ENCODE results near the gene CACNA1B.

Gene CACNA1B

GRCh38 chr9:137963525-137963924, 85.9 kb downstream of the CACNA1B start:
- H2BK15ac ChIP-seq (ENCODE audit: low read depth, poor library complexity, severe bottlenecking) = no peak overlapping the region
- no peaks in the 10 kb centered on the region for H3K79me1 ChIP-seq (replicated peaks; ENCODE audit: low read length, poor library complexity, severe bottlenecking)
- H2AFZ ChIP-seq (ENCODE audit: low read depth, low read length) = no peak overlapping the region
- no peak overlapping the region for H2BK12ac ChIP-seq (ENCODE audit: low read length in 2 of 2)
- no peak overlapping the region for H3K18ac ChIP-seq (ENCODE audit: low read depth in 1 of 2, low read length in 2 of 2)
- H3K9me3 ChIP-seq (ENCODE audit: control insufficient read depth, low read length) = peaks cover 10% of the 10 kb centered on the region
- no peak overlapping the region for H2BK5ac ChIP-seq (ENCODE audit: low read depth, low read length, poor library complexity, severe bottlenecking)
- no peak overlapping the region for H3K4ac ChIP-seq (ENCODE audit: low read depth in 1 of 2, low read length in 2 of 2)
- no peak overlapping the region for H4K8ac ChIP-seq (ENCODE audit: low read length)
- WGBS = 84% methylated on average over 6 of the region's 6 CpGs
- no peaks in the 10 kb centered on the region for H3K36me3 ChIP-seq (ENCODE audit: control insufficient read depth in 1 of 2, insufficient read depth in 2 of 2, low read depth in 1 of 2, low read length in 2 of 2)
- H3K27ac ChIP-seq (ENCODE audit: low read length, poor library complexity, severe bottlenecking) = no peak overlapping the region
- no peak overlapping the region for H4K91ac ChIP-seq (ENCODE audit: low read length)
- no peak overlapping the region for H2AK5ac ChIP-seq (ENCODE audit: low read length, severe bottlenecking)
- H3K27me3 ChIP-seq (ENCODE audit: control insufficient read depth in 1 of 2, insufficient read depth in 1 of 2, low read length in 2 of 2) = peaks cover 0 to 14% of the 10 kb centered on the region in 2 experiments
- H3K4me1 ChIP-seq (ENCODE audit: control insufficient read depth, insufficient read depth, low read depth, low read length) = no peaks in the 10 kb centered on the region
- H3K4me2 ChIP-seq (ENCODE audit: low read length, poor library complexity, severe bottlenecking) = no peak overlapping the region
- H2BK120ac ChIP-seq (ENCODE audit: low read depth, low read length) = no peak overlapping the region
- H3K14ac ChIP-seq (ENCODE audit: low read length in 2 of 2) = no peak overlapping the region
- DNase-seq = no peak
- H3K4me3 ChIP-seq (ENCODE audit: insufficient read depth in 1 of 2, low read depth in 1 of 2, low read length in 2 of 2) = no peak overlapping the region
- no peak overlapping the region for H3K23ac ChIP-seq (ENCODE audit: low read length in 2 of 2)
- H3K9ac ChIP-seq (ENCODE audit: low read length) = no peak overlapping the region

- Histone ChIP-seq H3K18ac (ENCODE audit: low read depth in 1 of 2, low read length in 2 of 2) (no peak overlapping the region), H3K27me3 (ENCODE audit: control insufficient read depth in 1 of 2, insufficient read depth in 1 of 2, low read length in 2 of 2) (peaks cover 0 to 22% of the 10 kb centered on the region in 2 experiments), H4K91ac (ENCODE audit: low read length) (no peak overlapping the region), H3K4ac (ENCODE audit: low read depth in 1 of 2, low read length in 2 of 2) (no peak overlapping the region), H3K79me1 (replicated peaks; ENCODE audit: low read length, poor library complexity, severe bottlenecking) (no peaks in the 10 kb centered on the region), H2BK12ac (ENCODE audit: low read length in 2 of 2) (no peak overlapping the region), H4K8ac (ENCODE audit: low read length) (no peak overlapping the region), H2BK15ac (ENCODE audit: low read depth, poor library complexity, severe bottlenecking) (no peak overlapping the region), H3K9me3 (ENCODE audit: control insufficient read depth, low read length) (peaks cover 10% of the 10 kb centered on the region), H3K23ac (ENCODE audit: low read length in 2 of 2) (no peak overlapping the region), H3K4me2 (ENCODE audit: low read length, poor library complexity, severe bottlenecking) (no peak overlapping the region), H3K4me1 (ENCODE audit: control insufficient read depth, insufficient read depth, low read depth, low read length) (no peaks in the 10 kb centered on the region), H3K14ac (ENCODE audit: low read length in 2 of 2) (no peak overlapping the region), H3K9ac (ENCODE audit: low read length) (no peak overlapping the region), H2BK5ac (ENCODE audit: low read depth, low read length, poor library complexity, severe bottlenecking) (no peak overlapping the region), H3K27ac (ENCODE audit: low read length, poor library complexity, severe bottlenecking) (no peak overlapping the region), H2BK120ac (ENCODE audit: low read depth, low read length) (no peak overlapping the region), H3K4me3 (ENCODE audit: insufficient read depth in 1 of 2, low read depth in 1 of 2, low read length in 2 of 2) (no peak overlapping the region), H2AK5ac (ENCODE audit: low read length, severe bottlenecking) (no peak overlapping the region), H2AFZ (ENCODE audit: low read depth, low read length) (no peak overlapping the region), H3K36me3 (ENCODE audit: control insufficient read depth in 1 of 2, insufficient read depth in 2 of 2, low read depth in 1 of 2, low read length in 2 of 2) (no peaks in the 10 kb centered on the region)
- WGBS = 82% methylated on average over 9 of the region's 9 CpGs
- no peak for DNase-seq
Measured at GRCh38 chr9:137965177-137965795, 87.7 kb downstream of the CACNA1B start.

GRCh38 chr9:137967280-137967953, 89.8 kb downstream of the CACNA1B start:
- H3K23ac ChIP-seq (ENCODE audit: low read length in 2 of 2) = no peak overlapping the region
- H3K9me3 ChIP-seq (ENCODE audit: control insufficient read depth, low read length) = peaks cover 10% of the 10 kb centered on the region
- H3K18ac ChIP-seq (ENCODE audit: low read depth in 1 of 2, low read length in 2 of 2) = no peak overlapping the region
- H3K36me3 ChIP-seq (ENCODE audit: control insufficient read depth in 1 of 2, insufficient read depth in 2 of 2, low read depth in 1 of 2, low read length in 2 of 2) = no peaks in the 10 kb centered on the region
- H4K8ac ChIP-seq (ENCODE audit: low read length) = no peak overlapping the region
- no peak overlapping the region for H3K4me2 ChIP-seq (ENCODE audit: low read length, poor library complexity, severe bottlenecking)
- H3K79me1 ChIP-seq (replicated peaks; ENCODE audit: low read length, poor library complexity, severe bottlenecking) = no peaks in the 10 kb centered on the region
- no peak overlapping the region for H3K4me3 ChIP-seq (ENCODE audit: insufficient read depth in 1 of 2, low read depth in 1 of 2, low read length in 2 of 2)
- H3K27me3 ChIP-seq (ENCODE audit: control insufficient read depth in 1 of 2, insufficient read depth in 1 of 2, low read length in 2 of 2) = peaks cover 0 to 22% of the 10 kb centered on the region in 2 experiments
- no peak overlapping the region for H2AFZ ChIP-seq (ENCODE audit: low read depth, low read length)
- H2BK5ac ChIP-seq (ENCODE audit: low read depth, low read length, poor library complexity, severe bottlenecking) = no peak overlapping the region
- H3K14ac ChIP-seq (ENCODE audit: low read length in 2 of 2) = no peak overlapping the region
- H3K27ac ChIP-seq (ENCODE audit: low read length, poor library complexity, severe bottlenecking) = no peak overlapping the region
- H2BK12ac ChIP-seq (ENCODE audit: low read length in 2 of 2) = no peak overlapping the region
- H2BK15ac ChIP-seq (ENCODE audit: low read depth, poor library complexity, severe bottlenecking) = no peak overlapping the region
- no peaks in the 10 kb centered on the region for H3K4me1 ChIP-seq (ENCODE audit: control insufficient read depth, insufficient read depth, low read depth, low read length)
- no peak for DNase-seq
- H4K91ac ChIP-seq (ENCODE audit: low read length) = no peak overlapping the region
- no peak overlapping the region for H2BK120ac ChIP-seq (ENCODE audit: low read depth, low read length)
- no peak overlapping the region for H3K4ac ChIP-seq (ENCODE audit: low read depth in 1 of 2, low read length in 2 of 2)
- H3K9ac ChIP-seq (ENCODE audit: low read length) = no peak overlapping the region
- no peak overlapping the region for H2AK5ac ChIP-seq (ENCODE audit: low read length, severe bottlenecking)
- WGBS = 82% methylated on average over 17 of the region's 17 CpGs

GRCh38 chr9:137968235-137968634, 90.7 kb downstream of the CACNA1B start:
- Histone ChIP-seq H3K4me2 (ENCODE audit: low read length, poor library complexity, severe bottlenecking) (no peak overlapping the region), H3K36me3 (ENCODE audit: control insufficient read depth in 1 of 2, insufficient read depth in 2 of 2, low read depth in 1 of 2, low read length in 2 of 2) (no peaks in the 10 kb centered on the region), H3K14ac (ENCODE audit: low read length in 2 of 2) (no peak overlapping the region), H2BK5ac (ENCODE audit: low read depth, low read length, poor library complexity, severe bottlenecking) (no peak overlapping the region), H3K79me1 (replicated peaks; ENCODE audit: low read length, poor library complexity, severe bottlenecking) (no peaks in the 10 kb centered on the region), H2BK12ac (ENCODE audit: low read length in 2 of 2) (no peak overlapping the region), H2BK15ac (ENCODE audit: low read depth, poor library complexity, severe bottlenecking) (no peak overlapping the region), H2AK5ac (ENCODE audit: low read length, severe bottlenecking) (no peak overlapping the region), H3K27ac (ENCODE audit: low read length, poor library complexity, severe bottlenecking) (no peak overlapping the region), H2BK120ac (ENCODE audit: low read depth, low read length) (no peak overlapping the region), H3K4me3 (ENCODE audit: insufficient read depth in 1 of 2, low read depth in 1 of 2, low read length in 2 of 2) (no peak overlapping the region), H3K9me3 (ENCODE audit: control insufficient read depth, low read length) (peaks cover 7% of the 10 kb centered on the region), H3K18ac (ENCODE audit: low read depth in 1 of 2, low read length in 2 of 2) (no peak overlapping the region), H3K23ac (ENCODE audit: low read length in 2 of 2) (no peak overlapping the region), H3K4me1 (ENCODE audit: control insufficient read depth, insufficient read depth, low read depth, low read length) (no peaks in the 10 kb centered on the region), H3K9ac (ENCODE audit: low read length) (no peak overlapping the region), H4K8ac (ENCODE audit: low read length) (no peak overlapping the region), H2AFZ (ENCODE audit: low read depth, low read length) (no peak overlapping the region), H4K91ac (ENCODE audit: low read length) (no peak overlapping the region), H3K27me3 (ENCODE audit: control insufficient read depth in 1 of 2, insufficient read depth in 1 of 2, low read length in 2 of 2) (peaks cover 0 to 23% of the 10 kb centered on the region in 2 experiments), H3K4ac (ENCODE audit: low read depth in 1 of 2, low read length in 2 of 2) (no peak overlapping the region)
- WGBS = 70% methylated on average over 10 of the region's 10 CpGs
- no peak for DNase-seq
